AG09319 (cell line): ENCODE results near the gene WDFY4.

Experiments
- DNase-seq: peaks from one replicate; pipeline ENCODE4 v3.0.0-alpha.2; 2010; ENCODE audit warnings: low read depth; ENCODE audit errors: extremely low read depth
- CTCF ChIP-seq: IDR thresholded peaks from 2 replicates; pipeline ENCODE4 v1.5.1; 2011; ENCODE audit warnings: low read depth, mild to moderate bottlenecking, inconsistent platforms, low read length, moderate library complexity

The WDFY4 gene

GRCh38 chr10:48707472-48707871 is 22.8 kb downstream of the WDFY4 start:
- TF ChIP-seq CTCF = no peak
- DNase-seq = no peak

- TF ChIP-seq CTCF = no peak
- no peak for DNase-seq
These were observed 23.5 kb downstream of the WDFY4 start for GRCh38 chr10:48708144-48708543.

- TF ChIP-seq CTCF = no peak
- no peak for DNase-seq
These were observed 26.1 kb downstream of the WDFY4 start for GRCh38 chr10:48710647-48711275.

- no peak for TF ChIP-seq CTCF
- no peak for DNase-seq
These were observed 27.2 kb downstream of the WDFY4 start for GRCh38 chr10:48711830-48712229.

- no peak for DNase-seq
- no peak for TF ChIP-seq CTCF
These were observed 29.4 kb downstream of the WDFY4 start for GRCh38 chr10:48714088-48714487.

GRCh38 chr10:48716416-48716815 is 31.7 kb downstream of the WDFY4 start:
- no peak for DNase-seq
- no peak for TF ChIP-seq CTCF

GRCh38 chr10:48720611-48721010 is 35.9 kb downstream of the WDFY4 start:
- DNase-seq = no peak
- no peak for TF ChIP-seq CTCF
